K562 (cell line): Measurements from ENCODE around the gene ME3.

Experiments used
- E2F5 ChIP-seq: sonication (generic); formaldehyde crosslinking; IDR thresholded peaks from 2 replicates; pipeline ENCODE4 v1.8.0; 2022; ENCODE audit warnings: mild to moderate bottlenecking, missing genetic modification reagents
- POLR2AphosphoS5 ChIP-seq: IDR thresholded peaks from 2 replicates; pipeline ENCODE4 v1.6.1; 2011; ENCODE audit warnings: mild to moderate bottlenecking, low read depth, low read length, moderate library complexity; ENCODE audit not compliant: control insufficient read depth, insufficient read depth
- SNIP1 ChIP-seq: fragments of 450-650 bp; IDR thresholded peaks from 2 replicates; pipeline ENCODE4 v1.7.1; 2017; ENCODE audit warnings: low read depth, mild to moderate bottlenecking
- TF ChIP-seq, protein P1 (sequence below): fragments of 250-450 bp; sonication (Bioruptor Pico); IDR thresholded peaks from 2 replicates; pipeline ENCODE4 v1.5.1; 2021; ENCODE audit warnings: mild to moderate bottlenecking
- TF ChIP-seq, protein P2 (sequence below), 3 experiments: IDR thresholded peaks in 2 of 3; conservative IDR thresholded peaks in 1 of 3; 2 replicates each; pipeline ENCODE4 v1.5.1; 2011 to 2012; ENCODE audit warnings: low read length in 3 of 3, mild to moderate bottlenecking in 3 of 3, control low read depth in 2 of 3, improper control_type of control experiment in 1 of 3, inconsistent platforms in 1 of 3, low read depth in 1 of 3, mixed read lengths in 1 of 3, moderate library complexity in 1 of 3; ENCODE audit not compliant: insufficient read depth in 2 of 3
- TF ChIP-seq, protein P3 (sequence below): sonication (generic); formaldehyde crosslinking; IDR thresholded peaks from 2 replicates; pipeline ENCODE4 v1.8.0; 2022; ENCODE audit warnings: mild to moderate bottlenecking, low read depth, missing genetic modification reagents

- TF ChIP-seq E2F5 (CRISPR knock-in tag) (no peak), SNIP1 (no peak), POLR2AphosphoS5 (no peak)
- TF ChIP-seq, protein P1, sequence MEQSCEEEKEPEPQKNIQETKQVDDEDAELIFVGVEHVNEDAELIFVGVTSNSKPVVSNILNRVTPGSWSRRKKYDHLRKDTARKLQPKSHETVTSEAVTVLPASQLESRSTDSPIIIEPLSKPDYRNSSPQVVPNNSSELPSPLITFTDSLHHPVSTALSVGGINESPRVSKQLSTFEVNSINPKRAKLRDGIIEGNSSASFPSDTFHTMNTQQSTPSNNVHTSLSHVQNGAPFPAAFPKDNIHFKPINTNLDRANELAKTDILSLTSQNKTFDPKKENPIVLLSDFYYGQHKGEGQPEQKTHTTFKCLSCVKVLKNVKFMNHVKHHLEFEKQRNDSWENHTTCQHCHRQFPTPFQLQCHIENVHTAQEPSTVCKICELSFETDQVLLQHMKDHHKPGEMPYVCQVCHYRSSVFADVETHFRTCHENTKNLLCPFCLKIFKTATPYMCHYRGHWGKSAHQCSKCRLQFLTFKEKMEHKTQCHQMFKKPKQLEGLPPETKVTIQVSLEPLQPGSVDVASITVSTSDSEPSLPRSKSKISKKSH = no peak
- TF ChIP-seq, protein P2, sequence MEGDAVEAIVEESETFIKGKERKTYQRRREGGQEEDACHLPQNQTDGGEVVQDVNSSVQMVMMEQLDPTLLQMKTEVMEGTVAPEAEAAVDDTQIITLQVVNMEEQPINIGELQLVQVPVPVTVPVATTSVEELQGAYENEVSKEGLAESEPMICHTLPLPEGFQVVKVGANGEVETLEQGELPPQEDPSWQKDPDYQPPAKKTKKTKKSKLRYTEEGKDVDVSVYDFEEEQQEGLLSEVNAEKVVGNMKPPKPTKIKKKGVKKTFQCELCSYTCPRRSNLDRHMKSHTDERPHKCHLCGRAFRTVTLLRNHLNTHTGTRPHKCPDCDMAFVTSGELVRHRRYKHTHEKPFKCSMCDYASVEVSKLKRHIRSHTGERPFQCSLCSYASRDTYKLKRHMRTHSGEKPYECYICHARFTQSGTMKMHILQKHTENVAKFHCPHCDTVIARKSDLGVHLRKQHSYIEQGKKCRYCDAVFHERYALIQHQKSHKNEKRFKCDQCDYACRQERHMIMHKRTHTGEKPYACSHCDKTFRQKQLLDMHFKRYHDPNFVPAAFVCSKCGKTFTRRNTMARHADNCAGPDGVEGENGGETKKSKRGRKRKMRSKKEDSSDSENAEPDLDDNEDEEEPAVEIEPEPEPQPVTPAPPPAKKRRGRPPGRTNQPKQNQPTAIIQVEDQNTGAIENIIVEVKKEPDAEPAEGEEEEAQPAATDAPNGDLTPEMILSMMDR (IDR thresholded peaks at IDR 0.05 in 2 of 3, conservative IDR thresholded peaks at IDR 0.05 in 1 of 3; ENCODE audit: insufficient read depth in 2 of 3, low read depth in 1 of 3, low read length in 3 of 3) = no peak
- TF ChIP-seq, protein P3, sequence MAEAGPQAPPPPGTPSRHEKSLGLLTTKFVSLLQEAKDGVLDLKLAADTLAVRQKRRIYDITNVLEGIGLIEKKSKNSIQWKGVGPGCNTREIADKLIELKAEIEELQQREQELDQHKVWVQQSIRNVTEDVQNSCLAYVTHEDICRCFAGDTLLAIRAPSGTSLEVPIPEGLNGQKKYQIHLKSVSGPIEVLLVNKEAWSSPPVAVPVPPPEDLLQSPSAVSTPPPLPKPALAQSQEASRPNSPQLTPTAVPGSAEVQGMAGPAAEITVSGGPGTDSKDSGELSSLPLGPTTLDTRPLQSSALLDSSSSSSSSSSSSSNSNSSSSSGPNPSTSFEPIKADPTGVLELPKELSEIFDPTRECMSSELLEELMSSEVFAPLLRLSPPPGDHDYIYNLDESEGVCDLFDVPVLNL (CRISPR knock-in tag) = no peak
Measured at GRCh38 chr11:86675017-86675416, 2.6 kb upstream of the ME3 start.
